Ovary (tissue), 3 donors: ENCODE data around the gene TMEM123.

Source experiments
- CTCF ChIP-seq, 3 donors: fragments of 450-650 bp in 2 of 3; fragments of 200-600 bp in 1 of 3; IDR thresholded peaks; one replicate each; pipeline versions ENCODE4 v1.5.1 to v1.8.0; 2016 to 2022; ENCODE audit warnings: antibody characterized with exemption in 3 of 3, mild to moderate bottlenecking in 1 of 3
- POLR2A ChIP-seq: fragments of 450-650 bp; IDR thresholded peaks from one replicate; pipeline ENCODE4 v1.6.1; 2017; ENCODE audit warnings: antibody characterized with exemption, mild to moderate bottlenecking, moderate library complexity
- donor health status: DM: no; HTN: no; CAD: no.

GRCh38 chr11:102486584-102486983 is 34.0 kb upstream of the TMEM123 start:
- TF ChIP-seq POLR2A (no peak), CTCF (IDR thresholded peaks at IDR 0.05) (no peak)
